DLD1 (cell line): ENCODE results near the gene CEP112.

ENCODE experiments used
- in situ Hi-C: cut with HindIII; loops from 2 replicates; pipeline ENCODE4 v1.10.0; 2017; ENCODE audit warnings: low sequenced_read_pairs

Gene CEP112

GRCh38 chr17:66191593-66192377, at the start of gene CEP112:
Gene CEP112 (minus strand): TSS chr17:66192133.
- in situ Hi-C loops, result loop anchor here (25.0 kb wide), 1 partner anchor 471 kb away; no protein-coding TSS in a partner anchor

- in situ Hi-C loops, result no loop called here
These were observed 48.7 kb upstream of the CEP112 start for GRCh38 chr17:66240630-66241029.

DNA sequence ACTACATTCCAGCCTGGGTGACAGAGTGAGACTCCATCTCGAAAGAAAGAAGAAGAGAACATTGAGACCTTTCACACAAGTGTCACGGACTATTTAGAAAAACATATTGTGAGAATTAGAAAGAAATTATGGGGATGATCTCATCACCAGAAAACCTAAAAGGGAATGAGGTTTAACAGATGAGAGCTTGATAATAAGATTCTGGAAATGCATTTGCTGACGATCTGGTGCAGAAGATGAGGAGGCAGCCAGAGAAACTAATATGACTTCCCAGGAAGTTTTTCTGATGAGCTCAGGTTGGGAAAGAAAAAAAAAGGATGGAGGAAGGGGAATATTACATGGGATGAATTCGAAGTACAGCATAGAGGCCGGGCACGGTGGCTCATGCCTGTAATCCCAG, 48.1 kb upstream of the CEP112 start:
- in situ Hi-C loops, result no loop called here

GRCh38 chr17:66235377-66235994, 43.6 kb upstream of the CEP112 start:
- in situ Hi-C loops, result no loop called here

DNA sequence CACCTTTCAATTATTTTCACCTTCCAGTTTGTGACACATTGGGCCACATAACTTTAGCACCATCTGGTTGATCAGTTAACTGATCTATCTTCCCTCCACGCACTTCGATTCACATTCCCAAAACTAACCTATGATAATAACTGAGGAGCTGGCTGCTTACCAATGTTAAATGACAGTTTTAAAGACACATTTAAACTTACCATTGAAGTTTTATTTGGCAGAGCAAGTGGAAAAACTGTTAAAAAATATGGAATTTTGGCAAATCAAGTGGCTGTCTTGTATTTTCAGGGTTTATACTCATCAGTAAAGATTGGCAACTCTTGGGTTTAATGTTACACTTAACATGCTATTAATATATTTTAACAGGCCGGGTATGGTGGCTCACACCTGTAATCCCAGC, 42.7 kb upstream of the CEP112 start:
- in situ Hi-C loops, result no loop called here

- in situ Hi-C loops, result no loop called here
These were observed 41.3 kb upstream of the CEP112 start for GRCh38 chr17:66233023-66233753.

GRCh38 chr17:66230922-66231591, 39.1 kb upstream of the CEP112 start:
- in situ Hi-C loops, result no loop called here

GRCh38 chr17:66229783-66230538, 38.0 kb upstream of the CEP112 start:
- in situ Hi-C loops, result no loop called here

DNA sequence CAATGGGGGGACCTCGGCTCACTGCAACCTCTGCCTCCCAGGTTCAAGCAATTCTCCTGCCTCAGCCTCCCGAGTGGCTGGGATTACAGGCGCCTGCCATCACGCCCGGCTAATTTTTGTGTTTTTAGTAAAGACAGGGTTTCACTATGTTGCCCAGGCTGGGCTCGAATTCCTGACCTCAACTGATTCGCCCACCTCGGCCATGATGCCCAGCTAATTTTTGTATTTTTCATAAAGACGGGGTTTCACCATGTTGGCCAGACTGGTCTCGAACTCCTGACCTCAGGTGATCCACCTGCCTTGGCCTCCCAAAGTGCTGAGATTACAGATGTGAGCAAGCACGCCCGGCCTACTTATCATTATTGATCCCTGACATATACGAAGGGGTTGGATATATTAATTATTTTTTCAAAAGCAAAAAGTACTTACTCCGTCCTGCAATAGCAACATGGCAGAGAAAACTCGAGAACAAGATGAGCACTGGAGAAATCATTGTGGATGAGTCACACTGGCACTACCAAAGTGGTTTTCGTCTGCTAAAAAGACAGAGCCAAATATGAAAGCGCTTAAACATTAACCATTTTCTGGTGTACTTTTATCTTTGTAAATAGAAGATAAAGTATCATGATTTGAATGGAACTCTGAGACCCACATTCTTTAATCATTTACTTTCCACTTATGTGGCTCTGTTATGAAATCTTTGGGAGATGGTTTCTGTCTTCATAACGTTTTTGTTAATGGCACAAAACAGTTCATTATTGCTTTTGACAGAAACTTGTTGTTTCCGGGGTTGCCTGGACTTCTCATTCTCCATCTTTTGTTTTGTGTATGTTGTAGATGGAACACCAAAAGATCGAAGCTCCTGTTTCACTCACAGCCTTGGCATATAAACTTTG, 37.2 kb upstream of the CEP112 start, which contains the start of gene APOH:
APOH (minus strand) TSS at position 529 of the 896 bp plus-strand sequence; CDS start at position 493, 36 bp downstream.
- in situ Hi-C loops, result no loop called here

DNA sequence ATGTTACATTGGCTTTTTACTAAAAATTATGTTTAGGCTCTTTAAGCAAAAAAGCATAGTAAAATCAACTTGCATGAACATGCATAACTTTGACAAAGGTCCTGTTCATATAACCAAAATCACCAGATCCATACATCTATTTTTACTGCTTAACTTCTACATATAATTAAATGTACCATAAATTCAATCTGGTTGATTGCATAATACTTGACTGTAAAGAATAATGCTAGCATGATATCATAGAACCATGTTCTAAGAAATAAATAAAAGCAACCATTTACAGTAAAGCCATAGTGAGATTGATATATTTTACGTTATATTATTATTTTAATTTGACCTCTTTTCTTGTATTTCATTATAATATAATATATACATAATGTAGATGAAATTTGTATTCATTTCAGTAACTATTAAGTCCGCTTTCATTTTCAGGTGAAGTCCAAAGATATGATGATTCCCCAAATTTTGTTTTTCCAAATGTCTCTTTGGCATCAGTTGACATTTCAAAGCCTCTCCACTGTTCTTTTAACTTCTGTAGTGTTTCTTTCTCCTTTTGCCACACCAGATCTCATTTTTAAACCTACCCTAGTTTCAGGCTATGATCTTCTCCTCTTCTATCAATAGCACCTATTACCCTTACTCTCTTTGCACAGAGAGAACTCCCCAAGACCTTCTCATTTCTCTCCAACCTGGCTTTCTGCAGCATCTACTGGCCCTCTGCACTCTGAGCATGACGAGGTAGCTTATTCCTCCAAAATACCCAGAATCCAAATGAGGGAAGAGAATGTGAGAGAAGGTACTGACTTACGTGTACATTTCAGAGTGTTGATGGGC, 35.5 kb upstream of the CEP112 start:
- in situ Hi-C loops, result no loop called here

- in situ Hi-C loops, result no loop called here
These were observed 30.9 kb upstream of the CEP112 start for GRCh38 chr17:66222798-66223350.

- in situ Hi-C loops, result no loop called here
These were observed 30.0 kb upstream of the CEP112 start for GRCh38 chr17:66221755-66222530.

- in situ Hi-C loops, result no loop called here
These were observed 29.4 kb upstream of the CEP112 start for GRCh38 chr17:66221343-66221742.

DNA sequence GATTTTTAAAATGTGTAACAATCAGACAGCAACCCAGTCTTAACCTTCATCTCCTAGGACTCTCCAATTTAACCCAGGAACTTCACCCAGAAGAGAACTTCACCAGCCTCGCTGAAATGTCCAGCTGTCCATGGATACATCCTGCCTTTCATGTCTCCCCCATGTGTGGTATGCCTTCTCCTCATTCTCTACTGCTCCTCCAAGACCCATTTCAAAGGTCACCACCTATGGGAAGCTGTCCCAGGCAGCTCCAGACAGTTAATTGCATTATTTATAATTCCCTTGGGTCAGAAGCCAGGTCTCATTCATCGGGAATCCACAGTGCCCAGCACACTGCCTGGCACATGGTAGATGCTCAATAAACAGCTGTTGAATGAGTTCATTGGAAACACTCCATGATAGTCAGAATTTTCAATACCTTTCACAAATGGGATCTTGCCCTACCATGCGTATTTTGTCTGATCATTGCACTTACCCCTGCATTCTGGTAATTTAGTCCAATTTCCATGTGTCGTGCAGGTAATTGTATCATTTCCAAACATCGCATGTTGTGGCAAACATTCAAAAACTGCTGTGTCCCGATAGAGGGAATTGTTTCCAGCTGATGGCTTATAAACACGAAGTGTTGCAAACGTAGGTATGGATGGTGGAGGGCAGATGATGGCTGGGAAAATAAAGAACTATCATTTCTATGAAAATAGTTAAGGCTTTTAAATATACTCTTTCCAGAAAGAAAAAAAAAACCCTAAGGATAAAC, 28.3 kb upstream of the CEP112 start:
- in situ Hi-C loops, result no loop called here

DNA sequence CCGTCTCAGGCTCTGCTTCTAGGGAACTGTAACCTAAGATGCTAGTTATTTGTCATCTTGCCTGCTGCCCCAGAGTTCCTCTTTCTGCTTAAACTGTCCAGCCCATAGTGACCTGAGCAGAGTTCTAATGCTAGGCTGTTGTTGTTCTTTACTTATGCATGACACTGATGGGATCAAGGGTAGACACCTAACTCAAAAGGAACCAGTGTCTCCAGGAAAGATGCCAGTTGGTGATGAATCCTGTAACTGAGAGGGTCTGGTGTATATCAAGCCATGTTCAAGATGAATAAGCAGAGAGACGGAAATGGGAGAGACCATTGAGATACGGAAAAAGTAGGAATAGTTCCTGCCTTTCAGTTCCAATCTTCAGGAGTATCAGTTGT, 23.6 kb upstream of the CEP112 start:
- in situ Hi-C loops, result no loop called here

DNA sequence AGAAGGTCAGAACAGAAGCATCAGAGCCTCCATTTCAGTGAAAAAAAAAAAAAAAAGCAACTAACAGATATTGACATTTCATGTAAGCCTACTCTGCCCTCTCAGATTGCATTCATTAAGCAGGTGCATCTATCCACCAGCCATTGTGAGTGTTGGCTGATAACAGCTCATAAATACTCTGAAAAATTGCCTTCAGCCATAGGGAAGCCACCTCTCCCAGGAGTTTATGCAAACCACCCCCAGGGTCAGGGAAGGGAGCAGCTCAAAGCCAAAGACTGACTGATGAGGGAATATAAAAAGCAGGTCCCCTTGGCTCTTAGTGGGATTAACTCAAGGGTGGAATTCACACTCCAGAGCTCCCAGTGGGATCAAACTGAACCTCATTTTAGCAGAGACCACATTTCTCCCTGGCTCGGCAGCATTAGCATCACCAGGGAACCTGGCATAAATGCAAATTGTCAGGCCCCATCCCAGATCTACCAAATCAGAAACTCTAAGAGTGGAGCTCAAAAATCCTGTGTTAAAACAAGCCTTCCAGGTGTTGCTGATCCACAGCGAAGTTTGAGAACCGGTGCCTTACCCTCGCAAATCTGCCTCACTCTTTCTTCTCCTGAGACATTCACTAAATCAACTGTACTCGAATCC, 23.1 kb upstream of the CEP112 start:
- in situ Hi-C loops, result no loop called here
